ENCODE data around the gene TSPAN9. TPM values are rescaled to one million over a fixed set of nuclear protein-coding genes. Genes with fewer than 3 reads are reported as not detected.
"Not testable (repeated sequence)": the region's sequence is repeated elsewhere in the genome, so short reads cannot be mapped to it uniquely, and the experiment has no call there.

The TSPAN9 gene
- total RNA-seq, 1 experiment from 2014 or later = 23.0 TPM

DNA sequence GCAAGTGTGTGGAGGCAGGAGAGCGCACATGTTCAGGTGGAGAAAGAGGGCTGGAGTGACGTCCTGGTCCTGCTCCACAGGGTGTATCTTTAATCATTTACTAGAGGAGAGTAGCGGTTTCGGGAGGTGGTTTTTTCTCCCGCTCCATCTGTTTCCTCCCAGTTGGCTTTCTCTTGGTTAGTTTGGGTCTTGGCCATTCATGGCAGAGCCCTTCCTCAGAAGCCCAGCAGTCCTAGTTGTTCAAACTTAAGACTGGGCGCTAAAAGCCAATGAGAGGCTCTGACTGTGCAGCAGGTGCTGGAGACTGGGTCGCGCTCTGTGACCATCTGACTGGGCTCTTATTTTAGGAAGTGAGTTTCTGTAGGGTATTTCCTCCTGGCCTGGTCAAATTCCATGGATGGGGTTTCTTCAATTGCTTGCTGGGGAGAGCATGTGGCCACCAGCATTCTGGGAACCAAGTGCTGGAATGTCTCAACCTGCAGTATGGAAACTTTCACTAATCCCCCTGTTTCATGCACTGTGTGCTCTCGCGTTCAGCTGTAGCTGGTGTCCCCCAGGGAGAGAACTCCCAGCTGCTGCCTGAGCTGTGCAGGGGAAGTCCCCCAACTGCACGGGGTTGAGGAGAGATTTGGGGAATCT lies 27.4 kb upstream of the TSPAN9 start:
- no peak overlapping the region for H3K4me3 ChIP-seq
- 0 out of 2 replicates have a peak, but pooled peaks cover 4% of the 10 kb centered on the region for H3K4me1 ChIP-seq (replicated peaks)
- H3K27ac ChIP-seq = no peak overlapping the region

DNA sequence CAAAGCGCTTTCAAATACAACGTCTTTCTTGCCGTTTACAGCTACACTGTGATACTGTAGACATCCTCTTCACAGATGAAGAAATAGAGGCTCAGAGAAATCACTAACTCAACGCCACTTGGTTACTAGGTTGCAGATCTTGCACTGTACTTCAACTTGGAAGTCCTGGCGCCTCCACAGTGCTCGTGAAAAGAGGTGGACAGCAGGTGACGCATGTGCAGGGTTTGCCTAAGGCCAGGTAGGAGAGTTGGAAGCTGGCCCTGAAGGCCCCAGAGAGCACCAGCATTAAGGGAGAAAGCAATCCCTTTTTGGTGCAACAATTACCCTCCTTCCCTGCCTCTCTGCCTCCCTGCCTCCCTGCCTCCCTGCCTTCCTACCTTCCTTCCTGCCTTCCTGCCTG lies 22.8 kb upstream of the TSPAN9 start:
- Histone ChIP-seq H3K27me3 (replicated peaks) (no peaks in the 10 kb centered on the region), H3K36me3 (no peaks in the 10 kb centered on the region), H3K4me3 (no peak overlapping the region), H3K4me1 (replicated peaks) (peaks cover 10% of the 10 kb centered on the region), H3K27ac (no peak overlapping the region), H3K9me3 (replicated peaks) (no peaks in the 10 kb centered on the region)
- DNase-seq (ENCODE audit: low read depth in 1 of 2, low spot score in 2 of 2) = no peak

More for the DNA sequence above, 27.4 kb upstream of the TSPAN9 start:
- H3K36me3 ChIP-seq = no peaks in the 10 kb centered on the region
- no peaks in the 10 kb centered on the region for H3K27me3 ChIP-seq (replicated peaks)
- H3K9me3 ChIP-seq (replicated peaks) = no peaks in the 10 kb centered on the region
- no peak for DNase-seq (ENCODE audit: low read depth in 1 of 2, low spot score in 2 of 2)

GRCh38 chr12:3055026-3055703 lies 22.0 kb upstream of the TSPAN9 start:
- Histone ChIP-seq H3K27ac (no peak overlapping the region), H3K27me3 (replicated peaks) (no peaks in the 10 kb centered on the region), H3K4me3 (no peak overlapping the region), H3K4me1 (replicated peaks) (peaks cover 10% of the 10 kb centered on the region), H3K36me3 (no peaks in the 10 kb centered on the region), H3K9me3 (replicated peaks) (no peaks in the 10 kb centered on the region)
- DNase-seq (ENCODE audit: low read depth in 1 of 2, low spot score in 2 of 2) = no peak

DNA sequence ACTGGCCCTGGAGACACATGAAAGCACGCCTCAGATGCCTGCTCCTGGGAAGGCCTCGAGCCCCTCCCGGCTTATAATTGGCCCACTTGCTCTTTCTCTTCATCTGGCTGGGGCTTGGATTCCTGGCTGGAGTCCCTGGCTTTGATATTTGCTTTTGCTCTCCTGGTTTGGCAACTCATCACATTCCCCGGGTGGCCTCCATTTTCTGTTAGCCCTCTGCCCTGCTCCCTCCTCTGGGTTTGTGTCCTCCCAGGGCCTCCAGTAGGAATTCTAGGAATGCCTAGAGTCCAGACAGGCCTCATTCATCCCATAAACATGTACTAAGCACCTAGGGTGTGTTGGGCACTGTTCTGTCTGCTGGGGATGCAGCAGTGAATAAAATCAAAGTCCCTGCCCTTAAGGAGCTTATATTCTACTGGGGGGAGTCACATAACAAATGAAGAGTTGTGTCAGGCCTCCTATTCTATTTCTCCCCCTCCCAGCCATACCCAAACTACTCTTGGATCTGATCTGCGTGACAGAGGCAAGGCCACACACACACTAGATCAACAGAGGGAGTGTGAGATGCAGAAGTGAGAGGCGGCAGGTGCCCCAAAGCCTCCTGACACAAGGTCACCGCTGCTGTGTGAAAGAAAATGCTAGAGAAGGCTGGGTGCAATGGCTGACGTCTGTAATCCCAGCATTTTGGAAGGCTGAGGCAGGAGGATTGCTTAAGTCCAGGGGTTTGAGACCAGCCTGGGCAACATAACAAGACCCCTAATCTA lies 21.3 kb upstream of the TSPAN9 start:
- no peak overlapping the region for H3K4me3 ChIP-seq

GRCh38 chr12:3061059-3061458 lies 16.1 kb upstream of the TSPAN9 start:
- Histone ChIP-seq H3K27ac (no peak overlapping the region), H3K4me1 (replicated peaks) (peaks cover 2% of the 10 kb centered on the region), H3K4me3 (no peak overlapping the region), H3K9me3 (replicated peaks) (no peaks in the 10 kb centered on the region), H3K36me3 (no peaks in the 10 kb centered on the region), H3K27me3 (replicated peaks) (peaks cover 10% of the 10 kb centered on the region)
- DNase-seq (ENCODE audit: low read depth in 1 of 2, low spot score in 2 of 2) = no peak

More for the DNA sequence above, 21.3 kb upstream of the TSPAN9 start:
- no peaks in the 10 kb centered on the region for H3K27me3 ChIP-seq (replicated peaks)
- H3K27ac ChIP-seq = no peak overlapping the region
- no peaks in the 10 kb centered on the region for H3K36me3 ChIP-seq
- no peaks in the 10 kb centered on the region for H3K9me3 ChIP-seq (replicated peaks)
- peaks cover 10% of the 10 kb centered on the region for H3K4me1 ChIP-seq (replicated peaks)
- peak in 1 of 2 experiments; percentile 32 for DNase-seq (ENCODE audit: low read depth in 1 of 2, low spot score in 2 of 2)

DNA sequence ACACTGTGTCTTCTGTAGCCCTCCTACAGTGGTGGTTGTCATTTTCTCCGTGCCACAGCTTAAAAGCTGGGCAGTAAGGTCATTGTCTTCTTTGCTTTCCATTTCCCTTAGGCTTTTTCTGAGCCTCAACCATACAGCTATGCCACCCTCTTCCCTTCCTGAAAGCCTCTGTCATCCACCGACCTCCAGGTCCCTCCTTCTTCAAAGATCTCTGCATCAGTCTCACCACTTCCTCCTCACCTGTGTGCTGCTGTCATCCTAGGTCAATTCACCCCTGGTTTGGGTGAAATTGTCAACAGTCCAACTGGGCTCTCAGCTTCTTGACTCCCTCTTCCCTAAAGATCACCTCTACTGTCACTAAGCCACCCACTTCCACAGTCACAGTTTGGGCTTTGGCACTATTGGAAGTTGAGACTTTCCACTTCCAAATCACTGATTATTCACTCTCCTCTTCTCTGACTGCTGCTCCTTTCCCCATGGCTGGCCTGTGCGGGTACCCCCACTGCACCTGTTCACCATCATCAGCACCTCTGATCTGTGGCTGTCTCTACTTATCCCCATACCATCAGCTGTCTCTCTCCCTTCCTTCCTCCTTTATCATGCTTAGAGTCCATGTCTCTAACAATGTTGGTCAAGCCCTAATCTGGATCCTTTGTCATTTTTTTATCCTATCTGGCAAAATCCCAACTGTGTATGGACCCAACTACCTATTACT lies 15.5 kb upstream of the TSPAN9 start:
- H3K27ac ChIP-seq = no peak overlapping the region
- no peak overlapping the region for H3K4me3 ChIP-seq
- no peaks in the 10 kb centered on the region for H3K4me1 ChIP-seq (replicated peaks)
- peaks cover 10% of the 10 kb centered on the region for H3K27me3 ChIP-seq (replicated peaks)
- no peaks in the 10 kb centered on the region for H3K36me3 ChIP-seq
- DNase-seq (ENCODE audit: low read depth in 1 of 2, low spot score in 2 of 2) = no peak
- no peaks in the 10 kb centered on the region for H3K9me3 ChIP-seq (replicated peaks)

DNA sequence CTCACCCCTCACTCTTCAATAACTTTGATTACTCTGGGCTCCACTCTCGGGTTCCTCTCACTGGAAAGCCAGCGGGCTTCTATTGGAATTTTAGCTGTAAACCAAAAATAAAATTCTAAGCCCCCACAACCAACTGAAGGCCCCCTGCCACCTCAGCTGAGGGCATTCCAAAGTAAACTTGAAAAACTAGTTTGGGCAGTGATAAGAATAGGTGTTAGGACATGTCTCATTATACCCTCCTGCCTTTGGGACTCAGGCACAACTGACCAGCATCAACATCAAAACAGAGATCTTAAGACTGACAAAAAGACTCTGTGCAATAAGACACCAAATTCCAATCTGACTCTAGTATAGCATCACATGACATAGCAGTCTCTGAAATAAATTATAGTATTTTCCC lies 11.9 kb upstream of the TSPAN9 start:
- Histone ChIP-seq H3K4me1 (replicated peaks) (no peaks in the 10 kb centered on the region), H3K36me3 (no peaks in the 10 kb centered on the region), H3K9me3 (replicated peaks) (no peaks in the 10 kb centered on the region), H3K27ac (no peak overlapping the region), H3K4me3 (no peak overlapping the region), H3K27me3 (replicated peaks) (peaks cover 10% of the 10 kb centered on the region)
- DNase-seq (ENCODE audit: low read depth in 1 of 2, low spot score in 2 of 2) = no peak

DNA sequence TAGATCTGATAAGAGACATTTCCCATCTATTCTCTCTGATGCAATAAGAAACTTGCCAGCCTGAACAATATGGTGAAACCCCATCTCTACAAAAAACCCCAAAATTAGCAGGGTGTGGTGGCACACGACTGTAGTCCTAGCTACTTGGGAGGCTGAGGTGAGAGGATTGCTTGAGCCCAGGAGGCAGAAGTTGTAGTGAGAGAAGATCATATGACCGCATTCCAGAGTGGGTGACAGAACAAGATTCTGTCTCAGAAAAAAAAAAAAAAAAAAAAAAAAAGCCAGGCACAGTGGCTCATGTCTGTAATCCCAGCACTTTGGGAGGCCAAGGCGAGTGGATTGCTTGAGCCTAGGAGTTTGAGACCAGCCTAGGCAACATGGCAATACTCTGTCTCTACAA lies 11.3 kb upstream of the TSPAN9 start:
- H3K4me1 ChIP-seq (replicated peaks); H3K9me3 ChIP-seq (replicated peaks); H3K27ac ChIP-seq; H3K36me3 ChIP-seq; H3K4me3 ChIP-seq; DNase-seq (ENCODE audit: low read depth in 1 of 2, low spot score in 2 of 2): not testable (repeated sequence)
- peaks cover 10% of the 10 kb centered on the region for H3K27me3 ChIP-seq (replicated peaks)

- peaks cover 6% of the 10 kb centered on the region for H3K27me3 ChIP-seq (replicated peaks)
- H3K9me3 ChIP-seq (replicated peaks) = no peaks in the 10 kb centered on the region
- peaks cover 5% of the 10 kb centered on the region; the same call in 1 of the 2 replicates for H3K4me1 ChIP-seq (replicated peaks)
- H3K27ac ChIP-seq = no peak overlapping the region
- DNase-seq (ENCODE audit: low read depth in 1 of 2, low spot score in 2 of 2) = no peak
- H3K36me3 ChIP-seq = no peaks in the 10 kb centered on the region
- H3K4me3 ChIP-seq = no peak overlapping the region
These were observed 7.5 kb upstream of the TSPAN9 start for GRCh38 chr12:3069714-3070113.

- peaks cover 5% of the 10 kb centered on the region; the same call in 1 of the 2 replicates for H3K4me1 ChIP-seq (replicated peaks)
- no peak overlapping the region for H3K27ac ChIP-seq
- no peaks in the 10 kb centered on the region for H3K9me3 ChIP-seq (replicated peaks)
- no peaks in the 10 kb centered on the region for H3K36me3 ChIP-seq
- no peak for DNase-seq (ENCODE audit: low read depth in 1 of 2, low spot score in 2 of 2)
- H3K27me3 ChIP-seq (replicated peaks) = no peaks in the 10 kb centered on the region
- no peak overlapping the region for H3K4me3 ChIP-seq
These were observed 6.1 kb upstream of the TSPAN9 start for GRCh38 chr12:3071107-3071506.

DNA sequence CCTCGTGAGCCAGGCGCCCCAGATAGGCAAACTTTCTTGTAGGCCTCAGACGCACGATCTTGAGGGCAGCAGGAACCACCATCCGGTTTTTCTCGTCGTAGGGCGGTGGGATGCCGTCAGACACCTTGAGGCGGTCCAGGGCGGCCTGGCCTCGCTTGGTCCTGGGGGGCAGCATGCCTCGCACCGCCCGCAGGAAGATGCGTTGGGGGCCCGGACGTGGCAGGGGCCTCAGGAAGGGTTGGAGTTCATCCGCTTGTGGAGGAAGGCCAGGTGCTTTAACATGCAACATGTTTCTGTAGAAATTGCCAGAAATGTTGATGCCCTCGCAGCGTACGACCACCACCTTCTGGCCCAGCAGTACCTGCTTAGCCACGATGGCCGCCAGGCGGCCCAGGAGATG lies 5.5 kb upstream of the TSPAN9 start:
- H3K4me3 ChIP-seq = no peak overlapping the region
- H3K4me1 ChIP-seq (replicated peaks) = peaks cover 11% of the 10 kb centered on the region
- no peaks in the 10 kb centered on the region for H3K36me3 ChIP-seq
- DNase-seq (ENCODE audit: low read depth in 1 of 2, low spot score in 2 of 2) = no peak
- H3K27ac ChIP-seq = no peak overlapping the region
- H3K27me3 ChIP-seq (replicated peaks) = no peaks in the 10 kb centered on the region
- no peaks in the 10 kb centered on the region for H3K9me3 ChIP-seq (replicated peaks)

DNA sequence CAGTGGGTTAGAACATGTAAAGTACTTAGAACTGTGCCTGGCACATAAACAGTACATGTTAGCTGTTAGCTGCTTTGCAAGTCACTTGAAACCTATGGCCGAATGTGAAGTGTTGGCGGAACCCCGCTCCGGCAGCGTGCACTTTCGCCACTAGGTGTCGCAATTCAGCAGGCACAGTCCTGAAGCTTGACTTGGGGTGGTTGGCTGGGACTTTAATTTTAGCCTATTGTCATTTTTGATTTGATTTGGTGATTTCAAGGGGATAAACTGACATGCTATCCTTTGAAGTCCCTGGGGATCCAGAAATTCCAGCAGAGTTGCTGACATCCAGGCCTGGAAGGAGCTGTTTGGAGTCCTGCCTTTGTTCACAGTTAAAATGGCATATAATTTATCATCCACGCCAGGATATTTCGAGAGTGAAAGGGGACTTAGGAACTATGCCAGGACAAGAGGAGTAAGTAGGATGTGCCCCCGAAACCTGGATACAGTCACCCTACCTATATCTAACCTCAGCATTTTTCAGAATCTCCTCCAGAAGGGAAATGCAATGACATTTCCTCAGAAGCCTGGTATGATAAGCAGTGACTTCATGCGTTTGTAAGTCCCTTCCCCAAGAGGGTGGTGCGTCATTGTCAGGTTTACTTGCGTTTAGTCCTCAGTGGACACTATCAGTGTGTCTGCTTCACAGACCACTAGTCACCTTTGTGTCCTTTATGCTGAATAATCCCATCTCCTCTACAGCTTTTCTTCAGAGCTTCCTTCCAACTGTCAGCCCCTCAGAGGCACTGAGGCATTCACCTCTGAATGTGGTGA lies 3.5 kb upstream of the TSPAN9 start:
- peak; percentile 66 to 84 for DNase-seq (ENCODE audit: low read depth in 1 of 2, low spot score in 2 of 2)
- Histone ChIP-seq H3K4me3 (no peak overlapping the region), H3K36me3 (no peaks in the 10 kb centered on the region), H3K27me3 (replicated peaks) (no peaks in the 10 kb centered on the region), H3K4me1 (replicated peaks) (peaks cover 13% of the 10 kb centered on the region), H3K27ac (no peak overlapping the region), H3K9me3 (replicated peaks) (no peaks in the 10 kb centered on the region)

- no peak for DNase-seq (ENCODE audit: low read depth in 1 of 2, low spot score in 2 of 2)
- H3K4me1 ChIP-seq (replicated peaks) = peaks cover 13% of the 10 kb centered on the region
- no peaks in the 10 kb centered on the region for H3K36me3 ChIP-seq
- H3K9me3 ChIP-seq (replicated peaks) = no peaks in the 10 kb centered on the region
- H3K4me3 ChIP-seq = no peak overlapping the region
- no peak overlapping the region for H3K27ac ChIP-seq
- H3K27me3 ChIP-seq (replicated peaks) = no peaks in the 10 kb centered on the region
These were observed 1.9 kb upstream of the TSPAN9 start for GRCh38 chr12:3075315-3075714.

Measured in SJSA1 (cell line).